Endothelial cell of coronary artery (primary cell): ENCODE measurements around the gene RCAN3. TPM values are rescaled to one million over a fixed set of nuclear protein-coding genes. Genes with fewer than 3 reads are reported as not detected.

Experiments used
- total RNA-seq: library from RNA; depleted of rRNA; stranded (reverse); fragments of >200 nt; gene quantifications from 2 replicates; pipeline ENCODE4 v1.2.3, GENCODE V29; 2014

RCAN3 gene
- 1.1 and 1.3 TPM in 2 replicates for total RNA-seq

GRCh38 chr1:24502709-24503058 lies at the start of gene RCAN3:
Gene RCAN3, plus strand, starts transcription at chr1:24502836. Its CDS starts 11,537 bp downstream, at chr1:24514373.

GRCh38 chr1:24555591-24556413 lies 53.2 kb downstream of the RCAN3 start, which contains the start of gene NCMAP:
Gene NCMAP, plus strand, starts transcription at chr1:24556087. Its CDS starts 39,344 bp downstream, at chr1:24595431.

Other genes with a start within 250 kb of the RCAN3 start
- not detected in 2 replicates for gene GRHL3, start 183.5 kb upstream of the RCAN3 start, total RNA-seq
- 1.5 and 2.9 TPM in 2 replicates for gene STPG1, start 89.1 kb upstream of the RCAN3 start, total RNA-seq
- gene NIPAL3, start 87.0 kb upstream of the RCAN3 start, total RNA-seq, result 11.9 and 32.7 TPM in 2 replicates
- not detected in 2 replicates for gene NCMAP, start 53.3 kb downstream of the RCAN3 start, total RNA-seq
- 22.4 and 29.9 TPM in 2 replicates for gene SRRM1, start 140.5 kb downstream of the RCAN3 start, total RNA-seq
- gene CLIC4, start 242.6 kb downstream of the RCAN3 start, total RNA-seq, result 279 and 351 TPM in 2 replicates